HG03159 (cell line): ENCODE measurements around the gene CCM2.
"Not testable (repeated sequence)": the region's sequence is repeated elsewhere in the genome, so short reads cannot be mapped to it uniquely, and the experiment has no call there.

Experiments
- ATAC-seq: cut with Tn5 transposase; IDR thresholded peaks from one replicate; pipeline ENCODE4 v1.9.1; 2021; ENCODE audit warnings: mild to moderate bottlenecking, moderate library complexity; ENCODE audit not compliant: unreplicated experiment

Gene CCM2

GRCh38 chr7:44998153-44998871 is 1.7 kb upstream of the CCM2 start:
- ATAC-seq: no peak

GRCh38 chr7:44999245-45000092 is 532 bp upstream of the CCM2 start:
- peak; percentile 65 for ATAC-seq

GRCh38 chr7:45001138-45001694 is 1.2 kb downstream of the CCM2 start:
- ATAC-seq: peak; percentile 32

GRCh38 chr7:45001826-45002225 is 1.8 kb downstream of the CCM2 start:
- no peak for ATAC-seq

GRCh38 chr7:45003789-45004188 is 3.8 kb downstream of the CCM2 start:
- ATAC-seq: no peak

- no peak for ATAC-seq
Observed at GRCh38 chr7:45007106-45007505, 7.1 kb downstream of the CCM2 start.

GRCh38 chr7:45007571-45008328 is 7.7 kb downstream of the CCM2 start:
- peak; percentile 76 for ATAC-seq

- ATAC-seq: no peak
Observed at GRCh38 chr7:45013465-45013967, 13.5 kb downstream of the CCM2 start.

GRCh38 chr7:45015313-45015712 is 15.3 kb downstream of the CCM2 start:
- no peak for ATAC-seq

GRCh38 chr7:45017253-45017652 is 17.3 kb downstream of the CCM2 start:
- no peak for ATAC-seq

- ATAC-seq: no peak
Observed at GRCh38 chr7:45020915-45021314, 20.9 kb downstream of the CCM2 start.

- peak; percentile 59 for ATAC-seq
Observed at GRCh38 chr7:45021604-45022296, 21.7 kb downstream of the CCM2 start.

GRCh38 chr7:45024126-45024744 is 24.2 kb downstream of the CCM2 start:
- ATAC-seq: no peak

- ATAC-seq: not testable (repeated sequence)
Observed at GRCh38 chr7:45025473-45025872, 25.5 kb downstream of the CCM2 start.

- no peak for ATAC-seq
Observed at GRCh38 chr7:45026013-45026412, 26.0 kb downstream of the CCM2 start.

- peak; percentile 54 for ATAC-seq
Observed at GRCh38 chr7:45026984-45027773, 27.2 kb downstream of the CCM2 start.

GRCh38 chr7:45027774-45028114 is 27.7 kb downstream of the CCM2 start:
- ATAC-seq: peak; percentile 7

- ATAC-seq: no peak
Observed at GRCh38 chr7:45028138-45028919, 28.3 kb downstream of the CCM2 start.
